Loucy (cell line): ENCODE data around the gene KCNQ5.

ENCODE experiments used
- CTCF ChIP-seq: fragments of 200-600 bp; sonication (generic); conservative IDR thresholded peaks from 2 replicates; pipeline ENCODE4 v1.5.1; 2014; ENCODE audit warnings: mild to moderate bottlenecking, antibody characterized with exemption, low read length
- EZH2phosphoT487 ChIP-seq: fragments of 200-600 bp; IDR thresholded peaks from 2 replicates; pipeline ENCODE4 v1.6.1; 2018; ENCODE audit warnings: antibody characterized with exemption, mild to moderate bottlenecking, moderate library complexity, borderline replicate concordance

- TF ChIP-seq CTCF (no peak), EZH2phosphoT487 (no peak)
These were observed 117.5 kb downstream of the KCNQ5 start for GRCh38 chr6:72739368-72739779.
